Measurements from ENCODE around the gene CACNA1I.

Gene CACNA1I

GRCh38 chr22:39655831-39656230 lies 85.3 kb downstream of the CACNA1I start:
- no peak for TF ChIP-seq CTCF (conservative IDR thresholded peaks at IDR 0.05; ENCODE audit: low read depth, low read length)
- no peak overlapping the region for H3K4me3 ChIP-seq (ENCODE audit: low read length)
- no peak for DNase-seq (ENCODE audit: low read depth)

- no peak for DNase-seq (ENCODE audit: low read depth)
- TF ChIP-seq CTCF (conservative IDR thresholded peaks at IDR 0.05; ENCODE audit: low read depth, low read length): no peak
- H3K4me3 ChIP-seq (ENCODE audit: low read length): no peak overlapping the region
These were observed 86.2 kb downstream of the CACNA1I start for GRCh38 chr22:39656495-39657490.

GRCh38 chr22:39658367-39658766 lies 87.8 kb downstream of the CACNA1I start:
- no peak for DNase-seq (ENCODE audit: low read depth)
- TF ChIP-seq CTCF (conservative IDR thresholded peaks at IDR 0.05; ENCODE audit: low read depth, low read length): no peak
- no peak overlapping the region for H3K4me3 ChIP-seq (ENCODE audit: low read length)

- DNase-seq (ENCODE audit: low read depth): no peak
- no peak for TF ChIP-seq CTCF (conservative IDR thresholded peaks at IDR 0.05; ENCODE audit: low read depth, low read length)
- no peak overlapping the region for H3K4me3 ChIP-seq (ENCODE audit: low read length)
These were observed 88.4 kb downstream of the CACNA1I start for GRCh38 chr22:39658806-39659463.

GRCh38 chr22:39661501-39661841 lies 90.9 kb downstream of the CACNA1I start:
- H3K4me3 ChIP-seq (ENCODE audit: low read length): no peak overlapping the region
- DNase-seq (ENCODE audit: low read depth): no peak
- TF ChIP-seq CTCF (conservative IDR thresholded peaks at IDR 0.05; ENCODE audit: low read depth, low read length): no peak

- no peak overlapping the region for H3K4me3 ChIP-seq (ENCODE audit: low read length)
- no peak for TF ChIP-seq CTCF (conservative IDR thresholded peaks at IDR 0.05; ENCODE audit: low read depth, low read length)
- no peak for DNase-seq (ENCODE audit: low read depth)
These were observed 91.5 kb downstream of the CACNA1I start for GRCh38 chr22:39661842-39662685.

Data from retinal pigment epithelial cell (primary cell).